Activated T-cell treated with anti-CD3 and anti-CD28 coated beads for 1 hour (primary cell): Measurements from ENCODE around the gene ADCY7.
"Not testable (repeated sequence)": the region's sequence is repeated elsewhere in the genome, so short reads cannot be mapped to it uniquely, and the experiment has no call there.

Source experiments
- DNase-seq: peaks from one replicate; pipeline ENCODE4 v3.0.0-alpha.2; 2020; ENCODE audit warnings: low read depth

The ADCY7 gene

GRCh38 chr16:50338371-50339231 is 72.2 kb downstream of the ADCY7 start:
- DNase-seq, result no peak

- no peak for DNase-seq
These were observed 74.2 kb downstream of the ADCY7 start for GRCh38 chr16:50340578-50340977.

GRCh38 chr16:50343566-50343965 is 77.2 kb downstream of the ADCY7 start:
- DNase-seq, result not testable (repeated sequence)

GRCh38 chr16:50345210-50345609 is 78.9 kb downstream of the ADCY7 start:
- DNase-seq, result not testable (repeated sequence)

GRCh38 chr16:50351116-50351515 is 84.8 kb downstream of the ADCY7 start:
- DNase-seq, result no peak

- no peak for DNase-seq
These were observed 85.6 kb downstream of the ADCY7 start for GRCh38 chr16:50351952-50352351.

GRCh38 chr16:50354082-50354481 is 87.7 kb downstream of the ADCY7 start:
- no peak for DNase-seq

- DNase-seq, result no peak
These were observed 88.5 kb downstream of the ADCY7 start for GRCh38 chr16:50354629-50355456.

- DNase-seq, result no peak
These were observed 93.3 kb downstream of the ADCY7 start for GRCh38 chr16:50359626-50360025.

- DNase-seq, result no peak
These were observed 93.9 kb downstream of the ADCY7 start for GRCh38 chr16:50360033-50360778.

- no peak for DNase-seq
These were observed 94.4 kb downstream of the ADCY7 start for GRCh38 chr16:50360779-50361178.

GRCh38 chr16:50363656-50364055 is 97.3 kb downstream of the ADCY7 start:
- no peak for DNase-seq

GRCh38 chr16:50365791-50366575 is 99.6 kb downstream of the ADCY7 start:
- DNase-seq, result no peak
